Fibroblast of pulmonary artery (primary cell): Measurements from ENCODE around the gene JUP.

Experiments
- DNase-seq: peaks from one replicate; pipeline ENCODE4 v3.0.0-alpha.2; 2010; ENCODE audit warnings: low read depth
- H3K4me3 ChIP-seq: replicated peaks from 2 replicates; pipeline ENCODE4 v1.5.1; 2011; ENCODE audit warnings: low read depth, mild to moderate bottlenecking, control low read depth, low read length, moderate library complexity
- CTCF ChIP-seq: IDR thresholded peaks from 2 replicates; pipeline ENCODE4 v1.5.1; 2011; ENCODE audit warnings: mild to moderate bottlenecking, control low read depth, low read length, inconsistent platforms; ENCODE audit errors: missing control alignments

JUP gene

DNA sequence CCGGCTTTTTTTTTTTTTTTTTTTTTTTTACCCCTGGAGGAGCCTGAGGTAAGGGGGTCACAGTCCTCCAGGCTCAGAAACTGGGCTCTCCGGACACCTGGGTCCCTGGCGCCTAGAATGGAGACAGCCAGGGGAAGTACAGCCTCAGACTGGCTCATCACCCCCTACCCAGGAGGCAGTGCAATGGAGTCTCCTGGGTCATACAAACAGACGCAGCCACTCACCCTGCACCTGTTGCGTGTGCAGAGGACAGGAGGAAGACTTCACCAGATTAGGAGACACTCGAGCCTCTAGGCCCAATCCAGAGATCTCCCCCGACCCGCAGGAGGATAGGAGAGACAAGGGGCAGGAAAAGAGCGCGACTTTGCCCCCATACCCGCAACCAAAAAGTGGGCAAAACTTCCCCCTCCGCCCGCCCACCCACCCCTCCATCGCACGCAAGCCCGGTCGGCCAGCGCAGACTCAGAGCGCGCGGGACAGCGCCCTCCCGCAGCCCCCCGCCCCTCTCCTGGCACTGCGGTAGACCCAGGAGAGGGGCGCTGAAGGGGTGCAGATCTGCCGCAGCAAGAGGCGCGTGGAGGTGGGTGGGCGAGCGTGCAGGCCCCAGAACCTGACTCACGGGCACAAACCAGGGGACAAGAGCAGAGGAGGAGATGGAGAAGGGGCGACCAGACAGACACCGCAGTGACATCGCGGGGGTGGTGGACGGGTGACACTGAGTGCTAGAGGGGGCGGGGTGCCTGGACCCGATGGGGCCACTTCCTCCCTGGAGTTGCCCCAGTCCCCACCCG is 53.0 kb downstream of the JUP start:
- no peak overlapping the region for H3K4me3 ChIP-seq
- no peak for TF ChIP-seq CTCF
- DNase-seq, result no peak

GRCh38 chr17:41731836-41732235 is 54.7 kb downstream of the JUP start:
- DNase-seq, result no peak
- TF ChIP-seq CTCF, result no peak
- H3K4me3 ChIP-seq, result no peak overlapping the region

GRCh38 chr17:41730479-41730878 is 56.0 kb downstream of the JUP start:
- DNase-seq, result no peak
- TF ChIP-seq CTCF, result no peak
- no peak overlapping the region for H3K4me3 ChIP-seq

GRCh38 chr17:41728056-41728455 is 58.5 kb downstream of the JUP start:
- DNase-seq, result no peak
- no peak overlapping the region for H3K4me3 ChIP-seq
- no peak for TF ChIP-seq CTCF

DNA sequence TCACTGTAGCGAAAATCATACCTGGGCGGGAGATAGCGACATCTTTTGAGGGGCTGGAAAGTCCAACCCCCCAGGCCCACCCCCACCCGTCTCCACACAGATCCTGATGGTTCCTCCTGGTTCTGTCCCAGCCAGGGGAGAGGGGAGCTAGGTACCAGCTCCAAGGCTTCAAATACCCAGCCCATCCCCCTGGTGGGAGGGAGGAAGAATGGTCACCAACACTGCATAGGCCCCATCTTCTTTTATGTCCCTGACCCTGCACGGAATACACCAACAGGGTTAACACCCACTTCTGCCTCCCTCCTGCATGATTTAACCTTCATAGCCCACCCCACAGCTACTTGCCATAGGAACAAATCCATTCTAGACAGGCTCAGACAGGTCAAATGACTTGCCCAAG is 61.4 kb downstream of the JUP start:
- H3K4me3 ChIP-seq, result no peak overlapping the region
- TF ChIP-seq CTCF, result no peak
- DNase-seq, result no peak

DNA sequence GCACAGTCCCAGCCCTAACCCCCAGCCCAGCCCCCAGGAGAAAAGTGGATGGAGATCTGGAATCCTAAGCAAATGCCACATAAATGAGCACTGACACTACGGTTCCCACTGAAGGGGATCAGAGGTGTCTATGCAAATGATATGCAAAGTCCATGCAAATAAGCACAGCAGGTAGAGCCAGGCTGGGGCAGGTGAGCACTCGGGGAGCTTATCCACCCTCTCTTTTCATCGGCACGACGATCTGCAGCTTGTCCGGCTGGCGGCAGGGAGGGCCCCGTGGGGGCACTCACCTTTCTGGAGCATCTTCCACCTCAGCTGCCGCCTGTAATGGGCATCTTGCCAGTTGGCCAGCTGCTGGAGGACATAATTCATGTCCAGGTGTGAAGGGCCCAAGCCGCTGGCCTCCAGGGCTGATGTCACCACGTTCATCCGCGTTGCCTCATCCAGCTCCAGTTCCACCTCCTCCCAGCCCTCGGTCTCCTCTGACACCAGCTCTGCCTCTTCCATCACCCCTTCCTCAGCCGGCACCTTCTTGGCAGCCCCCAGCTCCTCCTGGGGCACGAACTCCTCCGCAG is 61.9 kb downstream of the JUP start:
- H3K4me3 ChIP-seq, result no peak overlapping the region
- no peak for TF ChIP-seq CTCF
- DNase-seq, result no peak
